ENCODE results near the gene PITPNC1. TPM values are rescaled to one million over a fixed set of nuclear protein-coding genes. Genes with fewer than 3 reads are reported as not detected.

PITPNC1 gene
- total RNA-seq, 1 experiment from 2014 or later: 37.5 TPM

DNA sequence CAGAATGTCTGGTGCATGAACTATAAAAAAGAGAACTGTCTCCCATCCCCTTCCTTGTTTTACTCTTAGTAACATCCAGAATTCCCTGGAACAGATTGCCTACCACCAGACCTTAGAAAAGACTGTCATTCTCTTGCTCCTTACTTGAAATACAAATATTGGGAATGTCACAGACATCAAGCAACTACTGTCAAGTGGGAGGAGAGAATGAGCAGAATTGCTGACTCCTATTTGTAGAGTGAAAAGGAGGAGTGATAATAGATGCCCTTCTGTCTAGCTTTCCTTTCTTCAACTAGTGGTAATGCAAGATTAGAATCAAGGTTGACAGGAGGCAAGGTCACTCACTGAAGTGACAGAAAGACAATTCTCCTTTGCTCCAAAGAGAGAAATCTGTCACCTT lies 316.7 kb downstream of the PITPNC1 start:
- H3K4me1 Mint-ChIP-seq: peaks cover 11 to 13% of the 10 kb centered on the region in 2 experiments
- Histone ChIP-seq H3K23ac (ENCODE audit: insufficient read length, low read depth, low read length) (no peak overlapping the region), H2AK5ac (ENCODE audit: insufficient read length, low read length) (no peak overlapping the region), H4K8ac (replicated peaks; ENCODE audit: insufficient read length, low read depth, low read length) (no peak overlapping the region), H3K4me2 (ENCODE audit: insufficient read depth, insufficient read length, low read length) (no peak overlapping the region), H2BK5ac (ENCODE audit: insufficient read length, low read length) (no peak overlapping the region), H3K79me1 (ENCODE audit: insufficient read depth, low read depth, low read length, poor library complexity, severe bottlenecking) (no peaks in the 10 kb centered on the region), H2BK20ac (ENCODE audit: low read depth, low read length, poor library complexity, severe bottlenecking) (no peak overlapping the region), H4K5ac (ENCODE audit: insufficient read length, low read depth, low read length) (no peak overlapping the region), H2BK12ac (ENCODE audit: insufficient read length, low read depth, low read length) (no peak overlapping the region), H3K23me2 (ENCODE audit: insufficient read length, low read depth, low read length, poor library complexity, severe bottlenecking) (no peaks in the 10 kb centered on the region), H3K9me3 (ENCODE audit: control insufficient read depth, low read depth, low read length) (no peaks in the 10 kb centered on the region), H3K18ac (ENCODE audit: insufficient read length, low read depth, low read length) (no peak overlapping the region), H3K56ac (ENCODE audit: insufficient read length, low read depth, low read length) (no peak overlapping the region), H2BK120ac (ENCODE audit: low read depth, low read length, poor library complexity, severe bottlenecking) (no peak overlapping the region), H3K27ac (ENCODE audit: insufficient read length, low read depth, low read length) (no peak overlapping the region), H2AFZ (ENCODE audit: low read length) (no peak overlapping the region), H2BK15ac (ENCODE audit: low read depth, low read length) (no peak overlapping the region), H3K4ac (ENCODE audit: low read depth, low read length) (no peak overlapping the region), H3K9ac (ENCODE audit: extremely low read depth, insufficient read length, low read length) (no peak overlapping the region), H3K4me1 (ENCODE audit: insufficient read depth, low read length) (no peaks in the 10 kb centered on the region), H4K20me1 (ENCODE audit: control insufficient read depth, insufficient read depth, insufficient read length) (no peaks in the 10 kb centered on the region), H3K14ac (ENCODE audit: insufficient read depth, low read length) (no peak overlapping the region), H4K91ac (ENCODE audit: insufficient read length, low read depth, low read length) (no peak overlapping the region), H3T11ph (ENCODE audit: low read length) (no peak overlapping the region), H3K27me3 (ENCODE audit: insufficient read depth, low read length) (no peaks in the 10 kb centered on the region), H3K79me2 (ENCODE audit: insufficient read depth, low read length) (no peaks in the 10 kb centered on the region)
- H3K27ac Mint-ChIP-seq: peak overlapping the region in 1 of 3 experiments; percentile 21; a peak in 1 of 7 replicates
- H3K27me3 Mint-ChIP-seq (ENCODE audit: low read depth): no peaks in the 10 kb centered on the region
- TF ChIP-seq, protein P1, sequence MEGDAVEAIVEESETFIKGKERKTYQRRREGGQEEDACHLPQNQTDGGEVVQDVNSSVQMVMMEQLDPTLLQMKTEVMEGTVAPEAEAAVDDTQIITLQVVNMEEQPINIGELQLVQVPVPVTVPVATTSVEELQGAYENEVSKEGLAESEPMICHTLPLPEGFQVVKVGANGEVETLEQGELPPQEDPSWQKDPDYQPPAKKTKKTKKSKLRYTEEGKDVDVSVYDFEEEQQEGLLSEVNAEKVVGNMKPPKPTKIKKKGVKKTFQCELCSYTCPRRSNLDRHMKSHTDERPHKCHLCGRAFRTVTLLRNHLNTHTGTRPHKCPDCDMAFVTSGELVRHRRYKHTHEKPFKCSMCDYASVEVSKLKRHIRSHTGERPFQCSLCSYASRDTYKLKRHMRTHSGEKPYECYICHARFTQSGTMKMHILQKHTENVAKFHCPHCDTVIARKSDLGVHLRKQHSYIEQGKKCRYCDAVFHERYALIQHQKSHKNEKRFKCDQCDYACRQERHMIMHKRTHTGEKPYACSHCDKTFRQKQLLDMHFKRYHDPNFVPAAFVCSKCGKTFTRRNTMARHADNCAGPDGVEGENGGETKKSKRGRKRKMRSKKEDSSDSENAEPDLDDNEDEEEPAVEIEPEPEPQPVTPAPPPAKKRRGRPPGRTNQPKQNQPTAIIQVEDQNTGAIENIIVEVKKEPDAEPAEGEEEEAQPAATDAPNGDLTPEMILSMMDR (conservative IDR thresholded peaks at IDR 0.05): no peak
- no peak overlapping the region for H3K4me3 Mint-ChIP-seq
- peaks cover 3 to 12% (median 6%) of the 10 kb centered on the region in 3 experiments; a peak in 6 of 7 replicates for H3K36me3 Mint-ChIP-seq (ENCODE audit: insufficient read depth in 1 of 3, low read depth in 3 of 3)
- H3K9me3 Mint-ChIP-seq: no peaks in the 10 kb centered on the region
- no peak for DNase-seq

All from H9 (cell line).